ENCODE results near the gene E2F8. TPM values are rescaled to one million over a fixed set of nuclear protein-coding genes. Genes with fewer than 3 reads are reported as not detected.

Gene E2F8
- total and polyA plus RNA-seq, 10 of the 15 experiments (the other 5 are each of a cell fraction or from before 2014, with no cell fraction given): 8.8 to 28.1 (median 18.5) TPM

- H3K9me3 ChIP-seq (replicated peaks; ENCODE audit: control insufficient read depth, insufficient read depth, low read length): no peaks in the 10 kb centered on the region
- RAD21 ChIA-PET (ENCODE audit: unreplicated experiment): no interaction called here
- CTCF ChIA-PET: interaction anchor here (0.7 to 1.5 kb wide), 3 partner anchors 15 to 321 kb away, joined by 3 read pairs; no protein-coding TSS in a partner anchor
- H3K4me2 ChIP-seq (ENCODE audit: control insufficient read depth, insufficient read depth): no peak overlapping the region; the same call in 1 of the 2 replicates
- H4K20me1 ChIP-seq (ENCODE audit: control insufficient read depth, insufficient read depth): no peaks in the 10 kb centered on the region
- no peaks in the 10 kb centered on the region for H3K4me1 ChIP-seq (ENCODE audit: control insufficient read depth, insufficient read depth, low read length)
- DNase-seq (ENCODE audit: low read depth, low spot score) (no peak), ATAC-seq (no peak), FAIRE-seq (no peak)
- SMC1A ChIA-PET (ENCODE audit: uncharacterized antibody, unreplicated experiment): interaction anchor here (1.0 kb wide), 1 partner anchor 18 kb away, joined by 4 read pairs; no protein-coding TSS in a partner anchor
- in situ Hi-C loops (cut with MboI) (no loop called here), intact Hi-C loops (cut with micrococcal nuclease; ENCODE audit: unreplicated experiment) (no loop called here)
- peak overlapping the region; percentile 33 for H2AFZ ChIP-seq (ENCODE audit: control insufficient read depth, low read depth, low read length)
- no peak overlapping the region for H3K4me3 ChIP-seq
- peaks cover 9 to 22% of the 10 kb centered on the region in 2 experiments for H3K36me3 ChIP-seq (ENCODE audit: control insufficient read depth in 2 of 2, insufficient read depth in 2 of 2, low read length in 1 of 2)
- peaks cover 3% of the 10 kb centered on the region; the same call in 1 of the 2 replicates for H3K79me2 ChIP-seq (ENCODE audit: control insufficient read depth, insufficient read depth, low read length)
- WGBS (ENCODE audit: insufficient coverage, insufficient replicate concordance, low lambda C conversion rate, missing lambda C conversion rate): 35% methylated on average over 6 of the region's 6 CpGs
- POLR2A ChIA-PET: interaction anchor here (0.6 kb wide), 1 partner anchor 294 kb away, joined by 5 read pairs; no protein-coding TSS in a partner anchor
- BruUV-seq (replicated peaks): no TSS peak
- H3K27me3 ChIP-seq (replicated peaks in 1 of 2; ENCODE audit: control insufficient read depth in 2 of 2, insufficient read depth in 2 of 2, low read length in 1 of 2): no peaks in the 10 kb centered on the region
- 0 out of 2 replicates have a peak overlapping the region, but pooled peaks have one; percentile 11 for H3K27ac ChIP-seq (ENCODE audit: control insufficient read depth, insufficient read depth)
- H3K9ac ChIP-seq (ENCODE audit: control insufficient read depth, insufficient read depth, low read length): no peak overlapping the region
- TF ChIP-seq RBBP5 (conservative IDR thresholded peaks at IDR 0.05) (no peak), CHD1 (IDR thresholded peaks at IDR 0.05; ENCODE audit: low read depth, low read length) (no peak), ZNF384 (IDR thresholded peaks at IDR 0.05; ENCODE audit: borderline replicate concordance, low read depth, low read length) (no peak), SP1 (IDR thresholded peaks at IDR 0.05; ENCODE audit: low read depth, low read length) (no peak), NR2C1 (IDR thresholded peaks at IDR 0.05) (no peak), ZNF687 (IDR thresholded peaks at IDR 0.05) (no peak), EGR1 (IDR thresholded peaks at IDR 0.05; ENCODE audit: borderline replicate concordance in 1 of 2, low read depth in 2 of 2, low read length in 2 of 2) (no peak), BACH1 (IDR thresholded peaks at IDR 0.05; ENCODE audit: borderline replicate concordance) (no peak), NFXL1 (IDR thresholded peaks at IDR 0.05; ENCODE audit: borderline replicate concordance) (no peak), ZBTB40 (IDR thresholded peaks at IDR 0.05; ENCODE audit: borderline replicate concordance) (no peak), RELB (IDR thresholded peaks at IDR 0.05; ENCODE audit: low read depth) (no peak), SUPT20H (IDR thresholded peaks at IDR 0.05; ENCODE audit: borderline replicate concordance, control insufficient read depth, low read depth, low read length) (no peak)
Measured at GRCh38 chr11:19232910-19233503, 7.7 kb downstream of the E2F8 start.
